HCT116 (cell line): ENCODE results near the gene LAMC3.

Experiments
- CEBPB ChIP-seq: IDR thresholded peaks from 2 replicates; pipeline ENCODE4 v1.6.1; 2012; ENCODE audit warnings: low read depth
- EZH2 ChIP-seq: fragments of 200-600 bp; sonication (generic); IDR thresholded peaks from 2 replicates; pipeline ENCODE4 v1.6.1; 2017; ENCODE audit warnings: antibody characterized with exemption, mixed run types
- POLR2A ChIP-seq: IDR thresholded peaks from 2 replicates; pipeline ENCODE4 v1.7.0; 2011; ENCODE audit warnings: borderline replicate concordance; ENCODE audit not compliant: insufficient read depth, insufficient read length; ENCODE audit errors: extremely low read depth
- POLR2AphosphoS5 ChIP-seq: IDR thresholded peaks from 2 replicates; pipeline ENCODE4 v1.6.1; 2011; ENCODE audit warnings: mild to moderate bottlenecking, low read depth, low read length, moderate library complexity
- RAD21 ChIP-seq: IDR thresholded peaks from 2 replicates; pipeline ENCODE4 v1.6.1; 2012; ENCODE audit warnings: low read depth, mild to moderate bottlenecking
- TCF7L2 ChIP-seq: IDR thresholded peaks from 2 replicates; pipeline ENCODE4 v1.7.0; 2011; ENCODE audit warnings: borderline replicate concordance, inconsistent platforms; ENCODE audit not compliant: insufficient read depth, insufficient read length; ENCODE audit errors: extremely low read depth
- TF ChIP-seq, protein P1 (sequence below), 3 experiments: fragments of 200-600 bp in 1 of 3; sonication (generic) in 1 of 3; IDR thresholded peaks in 2 of 3; conservative IDR thresholded peaks in 1 of 3; 2 replicates each; pipeline ENCODE4 v1.5.1; 2012 to 2017; ENCODE audit warnings: low read depth in 2 of 3, low read length in 2 of 3, antibody characterized with exemption in 1 of 3, borderline replicate concordance in 1 of 3, control low read depth in 1 of 3, mild to moderate bottlenecking in 1 of 3, mixed read lengths in 1 of 3, mixed run types in 1 of 3, moderate library complexity in 1 of 3; ENCODE audit not compliant: insufficient read depth in 1 of 3

- TF ChIP-seq CEBPB (no peak), RAD21 (no peak), POLR2A (no peak), TCF7L2 (no peak), POLR2AphosphoS5 (no peak), EZH2 (no peak)
- TF ChIP-seq, protein P1, sequence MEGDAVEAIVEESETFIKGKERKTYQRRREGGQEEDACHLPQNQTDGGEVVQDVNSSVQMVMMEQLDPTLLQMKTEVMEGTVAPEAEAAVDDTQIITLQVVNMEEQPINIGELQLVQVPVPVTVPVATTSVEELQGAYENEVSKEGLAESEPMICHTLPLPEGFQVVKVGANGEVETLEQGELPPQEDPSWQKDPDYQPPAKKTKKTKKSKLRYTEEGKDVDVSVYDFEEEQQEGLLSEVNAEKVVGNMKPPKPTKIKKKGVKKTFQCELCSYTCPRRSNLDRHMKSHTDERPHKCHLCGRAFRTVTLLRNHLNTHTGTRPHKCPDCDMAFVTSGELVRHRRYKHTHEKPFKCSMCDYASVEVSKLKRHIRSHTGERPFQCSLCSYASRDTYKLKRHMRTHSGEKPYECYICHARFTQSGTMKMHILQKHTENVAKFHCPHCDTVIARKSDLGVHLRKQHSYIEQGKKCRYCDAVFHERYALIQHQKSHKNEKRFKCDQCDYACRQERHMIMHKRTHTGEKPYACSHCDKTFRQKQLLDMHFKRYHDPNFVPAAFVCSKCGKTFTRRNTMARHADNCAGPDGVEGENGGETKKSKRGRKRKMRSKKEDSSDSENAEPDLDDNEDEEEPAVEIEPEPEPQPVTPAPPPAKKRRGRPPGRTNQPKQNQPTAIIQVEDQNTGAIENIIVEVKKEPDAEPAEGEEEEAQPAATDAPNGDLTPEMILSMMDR (IDR thresholded peaks at IDR 0.05 in 2 of 3, conservative IDR thresholded peaks at IDR 0.05 in 1 of 3; ENCODE audit: borderline replicate concordance in 1 of 3, insufficient read depth in 1 of 3, low read depth in 2 of 3, low read length in 2 of 3): no peak
These were observed 22.5 kb upstream of the LAMC3 start for GRCh38 chr9:130986356-130986965.
